CMK (cell line): ENCODE results near the gene OR1L1.

Experiments
- DNase-seq: peaks from one replicate; pipeline ENCODE4 v3.0.0-alpha.2; 2010; ENCODE audit warnings: low read depth

Gene OR1L1

GRCh38 chr9:122661416-122661815 lies at the start of gene OR1L1:
Gene OR1L1 (plus strand): TSS chr9:122661716. CDS start chr9:122661716, 0 bp downstream.
- DNase-seq = no peak

GRCh38 chr9:122614362-122614761 lies 47.2 kb upstream of the OR1L1 start, which contains the start of gene OR1Q1:
Gene OR1Q1 (plus strand): TSS chr9:122614738. CDS start chr9:122614738, 0 bp downstream.
- no peak for DNase-seq

- DNase-seq = no peak
Measured at GRCh38 chr9:122619996-122620395, 41.5 kb upstream of the OR1L1 start.

GRCh38 chr9:122642226-122642625 lies 19.3 kb upstream of the OR1L1 start:
- DNase-seq = no peak

- DNase-seq = no peak
Measured at GRCh38 chr9:122656378-122656777, 5.1 kb upstream of the OR1L1 start.

- no peak for DNase-seq
Measured at GRCh38 chr9:122657527-122657926, 4.0 kb upstream of the OR1L1 start, which contains the start of gene OR1B1. Gene OR1B1 (minus strand): TSS chr9:122657627.

- DNase-seq = no peak
Measured at GRCh38 chr9:122672481-122672880, 11.0 kb downstream of the OR1L1 start.

- DNase-seq = no peak
Measured at GRCh38 chr9:122684851-122685250, 23.3 kb downstream of the OR1L1 start.

- no peak for DNase-seq
Measured at GRCh38 chr9:122695696-122696095, 34.2 kb downstream of the OR1L1 start.
